HG03280 (cell line): ENCODE data around the gene SPTLC2.
"Not testable (repeated sequence)": the region's sequence is repeated elsewhere in the genome, so short reads cannot be mapped to it uniquely, and the experiment has no call there.

Source experiments
- ATAC-seq: cut with Tn5 transposase; IDR thresholded peaks from one replicate; pipeline ENCODE4 v1.9.1; 2021; ENCODE audit warnings: mild to moderate bottlenecking, moderate library complexity; ENCODE audit not compliant: unreplicated experiment

Gene SPTLC2, protein sequence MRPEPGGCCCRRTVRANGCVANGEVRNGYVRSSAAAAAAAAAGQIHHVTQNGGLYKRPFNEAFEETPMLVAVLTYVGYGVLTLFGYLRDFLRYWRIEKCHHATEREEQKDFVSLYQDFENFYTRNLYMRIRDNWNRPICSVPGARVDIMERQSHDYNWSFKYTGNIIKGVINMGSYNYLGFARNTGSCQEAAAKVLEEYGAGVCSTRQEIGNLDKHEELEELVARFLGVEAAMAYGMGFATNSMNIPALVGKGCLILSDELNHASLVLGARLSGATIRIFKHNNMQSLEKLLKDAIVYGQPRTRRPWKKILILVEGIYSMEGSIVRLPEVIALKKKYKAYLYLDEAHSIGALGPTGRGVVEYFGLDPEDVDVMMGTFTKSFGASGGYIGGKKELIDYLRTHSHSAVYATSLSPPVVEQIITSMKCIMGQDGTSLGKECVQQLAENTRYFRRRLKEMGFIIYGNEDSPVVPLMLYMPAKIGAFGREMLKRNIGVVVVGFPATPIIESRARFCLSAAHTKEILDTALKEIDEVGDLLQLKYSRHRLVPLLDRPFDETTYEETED

DNA sequence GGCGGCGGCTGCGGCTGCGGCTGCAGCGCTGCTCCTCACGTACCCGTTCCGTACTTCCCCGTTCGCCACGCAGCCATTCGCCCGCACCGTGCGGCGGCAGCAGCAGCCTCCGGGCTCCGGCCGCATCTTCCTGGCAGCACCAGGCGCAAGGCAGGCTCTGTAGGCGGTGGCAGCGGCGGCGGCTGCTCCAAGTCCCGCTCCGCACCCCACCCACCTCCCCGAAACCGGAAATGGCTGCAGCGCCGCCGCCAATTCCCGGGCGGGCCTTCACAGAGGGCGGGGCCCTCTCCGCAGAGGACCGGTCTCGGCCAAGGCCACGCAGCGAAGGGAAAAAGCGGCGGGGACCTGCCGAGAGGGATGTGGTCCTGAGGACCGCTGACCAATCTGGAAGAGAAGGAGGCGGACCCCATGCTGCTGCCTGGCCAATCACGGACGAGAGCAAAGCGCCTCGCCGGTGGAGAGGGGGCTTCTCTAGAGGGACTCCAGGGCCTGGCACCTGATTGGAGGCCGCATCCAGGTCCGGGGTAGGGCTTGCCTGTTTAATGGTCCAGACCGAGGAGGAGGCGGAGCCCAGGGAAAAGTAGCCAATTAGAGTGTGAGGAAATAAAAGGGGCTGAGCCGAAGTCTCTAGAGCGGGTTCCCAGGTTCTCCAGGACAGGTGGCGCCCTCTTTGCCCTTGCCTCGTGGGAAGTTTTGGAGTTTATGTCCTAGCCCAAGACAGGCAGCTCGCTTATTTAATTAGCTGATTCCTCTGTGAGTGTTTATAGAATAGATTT lies at the start of gene SPTLC2:
Gene SPTLC2 (minus strand): TSS at position 184 of the 776 bp plus-strand sequence. CDS start 58 bp downstream, at position 126.
- peak; percentile 95 for ATAC-seq

DNA sequence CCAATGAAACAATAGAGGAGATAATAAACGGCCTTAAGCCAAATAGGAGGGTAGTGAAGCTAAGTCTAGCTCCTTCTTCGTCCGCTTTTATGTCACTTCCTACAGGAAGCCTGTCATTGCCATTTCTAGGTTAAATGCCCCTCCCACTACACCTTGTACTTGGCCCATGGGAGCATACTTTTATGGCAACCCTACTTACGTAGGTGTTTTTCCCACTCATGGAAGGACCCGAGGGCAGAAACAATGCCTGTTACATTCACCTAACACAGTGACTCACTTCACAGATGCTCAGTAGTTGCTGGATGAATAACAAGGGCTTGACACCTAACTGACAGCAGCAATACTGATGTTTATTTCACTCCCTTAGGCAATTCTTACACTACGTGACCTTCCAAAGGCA lies 46.9 kb upstream of the SPTLC2 start:
- no peak for ATAC-seq

DNA sequence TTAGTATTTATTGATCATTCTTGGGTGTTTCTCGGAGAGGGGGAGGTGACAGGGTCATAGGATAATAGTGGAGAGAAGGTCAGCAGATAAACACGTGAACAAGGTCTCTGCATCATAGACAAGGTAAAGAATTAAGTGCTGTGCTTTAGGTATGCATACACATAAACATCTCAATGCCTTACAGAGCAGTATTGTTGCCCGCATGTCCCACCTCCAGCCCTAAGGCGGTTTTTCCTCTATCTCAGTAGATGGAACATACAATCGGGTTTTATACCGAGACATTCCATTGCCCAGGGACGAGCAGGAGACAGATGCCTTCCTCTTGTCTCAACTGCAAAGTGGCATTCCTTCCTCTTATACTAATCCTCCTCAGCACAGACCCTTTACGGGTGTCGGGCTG lies 45.1 kb upstream of the SPTLC2 start:
- ATAC-seq: not testable (repeated sequence)

DNA sequence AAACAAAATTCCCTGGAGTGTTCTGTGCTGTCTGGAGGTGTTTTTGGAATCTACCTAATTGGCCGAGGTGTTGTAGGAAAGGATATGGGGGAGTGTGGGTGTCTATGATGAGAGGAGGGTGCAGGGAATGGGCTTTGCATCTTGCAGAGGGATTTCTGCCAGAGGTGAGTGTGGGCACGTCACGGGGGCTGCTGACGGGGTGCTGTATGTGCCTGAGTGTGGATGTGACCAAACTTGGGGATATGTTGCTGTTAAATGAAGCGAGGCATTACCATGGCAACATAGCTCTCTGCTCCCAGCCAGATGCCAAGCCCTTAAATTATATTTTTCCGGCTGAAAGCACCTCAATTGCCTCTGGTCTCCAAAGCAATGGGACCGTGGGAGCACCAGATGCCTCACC lies 44.3 kb upstream of the SPTLC2 start:
- no peak for ATAC-seq

DNA sequence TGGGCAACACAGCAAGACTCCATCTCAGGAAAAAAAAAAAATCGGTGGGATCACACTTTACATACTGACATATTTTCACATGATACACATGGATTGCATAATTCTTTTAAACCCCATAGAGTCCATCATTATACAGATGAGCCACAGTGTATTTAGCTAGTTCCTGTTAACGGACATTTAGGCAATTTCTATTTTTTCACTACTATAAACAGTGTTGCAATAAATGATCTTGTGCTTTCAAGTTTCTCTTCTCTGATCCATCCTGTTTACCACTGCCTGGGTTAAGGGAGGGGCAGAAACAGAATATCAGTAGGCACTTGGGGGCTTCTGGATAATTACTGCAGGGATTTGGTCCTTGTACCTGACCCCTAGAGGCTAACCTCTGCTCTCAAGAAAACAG lies 43.4 kb upstream of the SPTLC2 start:
- ATAC-seq: no peak

DNA sequence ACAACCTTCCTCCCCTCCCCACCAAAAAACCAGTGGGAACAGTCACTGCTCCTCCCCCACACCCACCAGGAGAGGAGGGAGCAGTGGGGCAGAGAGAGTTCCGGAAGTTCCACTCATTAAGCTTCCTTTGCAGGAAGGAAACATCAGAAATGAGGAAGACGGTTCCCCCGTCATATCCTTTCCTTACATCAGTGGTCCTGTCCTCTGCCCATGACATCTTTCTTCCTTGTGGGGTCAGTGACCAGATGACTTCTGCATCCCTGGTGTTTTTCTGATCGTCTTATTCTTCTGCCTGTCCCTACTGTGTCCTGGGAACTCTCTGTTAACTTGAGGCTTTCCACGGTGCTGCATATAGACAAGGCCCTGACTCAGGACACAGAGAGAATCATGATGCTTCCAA lies 40.8 kb upstream of the SPTLC2 start:
- ATAC-seq: no peak

DNA sequence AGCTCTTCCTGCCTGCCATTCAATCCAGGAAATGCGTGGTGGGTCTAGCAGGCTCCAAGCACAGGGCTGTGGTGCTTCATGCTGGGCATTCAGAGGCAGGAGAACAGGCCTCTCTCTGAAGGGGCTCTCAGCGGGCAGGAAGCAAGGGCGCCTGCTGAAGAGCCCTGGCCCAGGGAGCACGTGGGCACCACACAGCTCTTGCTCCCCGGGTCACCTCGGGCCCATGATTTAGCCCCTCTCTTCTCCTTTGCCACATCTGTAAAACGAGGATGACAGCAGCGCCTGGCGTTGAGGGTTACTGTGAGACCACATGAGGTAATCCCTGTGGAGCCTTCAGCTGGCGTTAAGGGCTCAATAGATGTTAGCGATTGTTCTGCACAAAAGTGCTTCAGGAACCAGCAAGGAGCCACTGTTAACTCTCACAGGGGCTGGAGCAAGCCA lies 37.6 kb upstream of the SPTLC2 start:
- ATAC-seq: no peak

DNA sequence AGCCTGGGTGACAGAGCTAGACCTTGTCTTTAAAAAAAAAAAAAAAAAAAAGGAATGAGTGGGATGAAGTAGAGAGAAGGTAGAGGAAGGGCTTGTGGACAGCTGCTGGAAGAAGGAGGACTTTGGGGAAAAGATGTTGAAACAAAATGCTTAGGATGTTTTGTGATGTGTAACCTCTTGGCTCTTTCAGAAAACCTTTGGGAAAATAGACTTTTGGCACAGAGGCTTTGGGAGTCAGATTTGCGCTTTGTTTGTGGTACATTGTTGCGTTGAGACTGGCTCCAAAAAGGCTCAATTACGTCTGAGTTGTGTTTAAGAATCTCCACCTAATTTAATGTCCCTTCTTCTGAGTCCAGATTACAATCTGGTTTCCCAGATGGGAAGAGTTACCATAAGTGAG lies 32.9 kb upstream of the SPTLC2 start:
- ATAC-seq: no peak

DNA sequence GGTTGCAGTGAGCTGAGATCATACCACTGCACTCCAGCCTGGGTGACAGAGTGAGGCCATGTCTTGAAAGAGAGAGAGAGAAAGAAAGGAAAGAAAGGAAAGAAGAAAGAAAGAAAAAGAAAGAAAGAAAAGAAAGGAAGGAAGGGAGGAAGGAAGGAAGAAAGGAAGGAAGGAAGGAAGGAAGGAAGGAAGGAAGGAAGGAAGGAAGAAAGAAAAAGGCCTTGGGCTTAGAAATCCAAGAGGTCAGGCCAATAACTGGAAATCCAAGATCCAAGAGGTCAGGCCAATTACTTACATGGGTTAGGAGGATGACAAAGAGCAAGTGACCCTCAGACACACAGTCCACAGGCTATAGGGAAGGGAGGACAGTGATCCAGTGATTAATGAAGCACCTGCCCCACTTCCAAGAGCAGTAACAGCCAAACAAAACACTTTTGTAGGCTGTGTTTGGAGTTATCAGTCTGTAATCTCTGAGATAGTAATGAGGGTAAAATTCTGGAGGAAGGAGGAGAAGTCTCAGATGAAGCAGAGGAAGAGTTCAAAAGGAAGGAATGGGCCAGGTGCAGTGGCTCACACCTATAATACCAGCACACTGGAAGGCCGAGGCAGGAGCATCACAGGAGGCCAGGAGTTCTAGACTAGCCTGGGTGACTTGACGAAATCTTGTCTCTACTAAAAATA lies 32.2 kb upstream of the SPTLC2 start:
- ATAC-seq: no peak

DNA sequence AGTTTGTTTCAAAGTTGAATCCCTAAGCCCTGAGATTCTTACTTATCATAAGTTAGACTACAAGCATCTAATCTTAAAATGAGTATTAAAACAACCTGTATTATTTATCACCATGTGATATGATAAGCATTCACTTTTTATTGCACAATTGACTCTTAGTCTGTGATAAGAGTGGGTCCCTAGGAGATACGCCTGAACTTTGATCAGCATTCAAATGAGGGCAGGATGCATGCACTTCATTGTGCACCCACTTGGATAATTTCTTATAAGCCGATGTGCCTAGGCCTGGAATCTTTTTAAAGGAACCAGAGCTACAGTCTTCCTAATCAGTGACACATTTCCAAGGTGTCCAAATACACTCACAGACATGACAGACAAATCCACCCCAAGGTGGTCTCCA lies 31.4 kb upstream of the SPTLC2 start:
- ATAC-seq: no peak

DNA sequence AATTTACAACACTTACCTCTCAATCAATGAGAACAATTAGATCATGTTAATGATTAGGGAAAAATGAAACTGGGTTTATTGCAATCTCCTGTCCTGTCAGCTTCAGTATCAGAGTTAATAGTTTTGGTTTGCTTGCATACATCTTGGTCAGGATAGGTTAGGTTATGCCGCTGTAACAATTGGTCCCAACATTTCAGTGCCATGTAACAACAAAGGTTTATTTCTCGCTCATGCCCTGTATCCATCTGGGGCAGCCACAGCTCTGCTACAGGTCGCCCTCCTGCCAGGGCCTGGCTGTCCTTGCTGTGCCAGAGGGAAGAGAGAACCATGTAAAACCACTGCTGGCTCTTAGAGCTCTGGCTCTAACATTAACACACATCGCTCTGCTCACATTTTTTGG lies 30.5 kb upstream of the SPTLC2 start:
- ATAC-seq: no peak

DNA sequence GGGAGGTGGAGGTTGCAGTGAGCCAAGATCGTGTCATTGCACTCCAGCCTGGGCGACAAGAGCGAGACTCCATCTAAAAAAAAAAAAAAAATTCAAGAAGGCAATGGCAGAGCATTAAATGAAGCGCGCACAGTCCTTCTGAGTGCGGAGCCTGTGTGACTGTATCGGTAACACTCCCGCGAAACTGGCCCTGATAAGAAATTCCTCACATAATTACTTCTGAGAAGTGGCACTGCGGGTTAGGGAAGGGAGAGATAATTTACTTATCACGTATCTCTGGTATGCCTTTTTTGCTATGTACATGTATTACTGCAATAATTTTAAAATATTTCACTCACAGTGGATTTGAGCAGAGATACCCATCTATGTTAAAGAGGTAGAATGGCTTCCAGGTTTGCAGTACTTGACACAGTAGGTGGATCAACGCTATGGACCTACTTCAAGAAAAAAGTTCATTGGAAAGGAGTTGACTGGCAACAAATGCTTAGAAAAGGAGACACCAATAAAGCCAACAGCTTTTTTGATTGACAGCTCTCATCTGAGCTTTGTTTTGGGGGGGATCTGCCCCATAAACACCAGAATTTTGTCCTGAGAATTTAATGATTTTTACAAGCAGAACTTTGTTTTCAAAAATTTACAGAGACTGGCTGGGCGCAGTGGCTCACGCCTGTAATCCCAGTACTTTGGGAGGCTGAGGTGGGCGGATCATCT lies 29.2 kb upstream of the SPTLC2 start:
- ATAC-seq: no peak

DNA sequence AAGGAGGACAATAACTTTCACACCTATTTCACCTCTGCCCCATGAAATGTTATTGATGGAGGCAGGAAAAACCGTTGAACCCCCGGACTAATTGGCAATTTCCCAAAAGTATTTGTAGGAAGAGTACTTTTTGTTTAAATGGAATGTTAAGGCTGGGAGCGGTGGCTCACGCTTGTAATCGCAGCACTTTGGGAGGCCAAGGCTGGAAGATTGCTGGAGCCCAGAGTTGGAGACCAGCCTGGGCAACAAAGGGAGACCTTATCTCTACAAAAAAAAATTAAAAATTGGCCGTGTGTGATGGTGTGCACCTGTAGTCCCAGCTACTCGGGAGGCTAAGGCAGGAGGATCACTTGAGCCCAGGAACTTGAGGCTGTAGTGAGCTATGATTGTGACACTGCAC lies 26.0 kb upstream of the SPTLC2 start:
- no peak for ATAC-seq

DNA sequence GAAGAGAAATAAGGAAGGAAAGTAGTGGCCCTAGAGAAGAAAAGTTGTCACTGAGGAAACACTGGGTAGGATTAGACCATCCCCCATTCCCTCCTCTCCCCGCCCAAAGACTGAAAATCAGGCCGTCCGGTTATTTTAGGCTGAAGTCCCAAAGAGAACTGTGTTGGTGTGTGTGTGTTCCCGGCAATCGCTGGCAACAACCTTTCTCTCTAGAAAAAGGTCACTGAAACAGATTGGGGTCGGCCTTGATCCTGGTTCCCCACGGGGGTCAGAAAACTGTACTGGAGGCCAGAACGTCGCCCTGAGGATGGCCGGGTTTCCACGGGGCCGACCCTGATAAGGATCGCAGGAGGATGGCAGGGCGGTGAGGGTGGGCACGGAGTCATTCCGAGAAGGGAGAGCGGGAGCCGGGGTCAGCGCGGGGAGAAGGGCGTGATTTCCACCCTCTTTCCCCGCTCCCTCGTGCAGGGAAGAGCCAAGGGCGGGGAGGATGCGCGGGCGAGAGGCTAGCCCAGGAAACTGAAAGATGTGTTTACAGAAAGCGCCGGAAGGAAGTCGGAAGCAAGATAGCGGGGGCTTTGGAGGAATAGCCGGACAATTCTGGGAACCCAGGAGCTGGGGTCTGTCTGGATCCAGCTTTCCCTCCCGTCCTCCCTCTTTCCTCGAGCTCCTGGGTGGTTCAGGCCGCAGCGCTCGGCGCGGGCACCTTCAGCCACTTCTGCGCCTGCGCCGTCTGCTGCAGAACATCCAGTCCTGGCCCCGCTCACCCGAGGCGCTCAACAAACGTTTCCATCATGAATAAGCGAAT lies 25.3 kb upstream of the SPTLC2 start:
- peak; percentile 55 for ATAC-seq

DNA sequence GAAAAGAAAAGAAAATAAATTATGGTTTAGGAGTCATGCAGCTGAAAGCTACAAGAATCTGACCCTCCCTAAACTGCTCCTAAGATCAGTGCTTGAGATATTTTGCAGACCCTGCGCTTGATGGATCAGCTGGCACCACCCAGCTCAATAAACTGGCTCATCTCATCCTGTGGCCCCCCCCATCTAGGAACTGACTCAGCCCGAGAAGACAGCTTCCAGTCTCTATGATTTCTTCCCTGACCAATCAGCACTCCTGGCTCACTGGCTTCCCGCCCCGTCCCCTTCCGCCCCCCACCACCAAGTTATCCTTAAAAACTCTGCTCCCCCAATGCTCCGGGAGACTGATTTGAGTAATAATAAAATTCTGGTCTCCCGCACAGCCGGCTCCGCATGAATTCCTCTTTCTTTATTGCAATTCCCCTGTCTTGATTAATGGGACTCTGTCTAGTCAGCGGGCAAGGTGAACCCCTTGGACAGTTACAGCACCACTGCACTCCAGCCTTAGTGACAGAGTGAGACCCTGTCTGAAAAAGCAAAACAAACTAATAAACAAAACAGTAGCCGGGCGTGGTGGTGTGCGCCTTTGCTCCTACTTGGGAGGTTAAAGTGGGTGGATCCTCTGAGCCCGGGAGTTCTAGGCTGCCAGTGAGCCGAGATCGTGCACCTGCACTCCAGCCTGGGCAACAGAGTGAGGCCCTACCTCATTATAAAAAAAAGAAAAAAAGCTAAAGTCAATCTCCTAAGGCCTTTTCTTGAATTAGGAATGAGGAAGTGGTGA lies 24.5 kb upstream of the SPTLC2 start:
- peak; percentile 27 for ATAC-seq

DNA sequence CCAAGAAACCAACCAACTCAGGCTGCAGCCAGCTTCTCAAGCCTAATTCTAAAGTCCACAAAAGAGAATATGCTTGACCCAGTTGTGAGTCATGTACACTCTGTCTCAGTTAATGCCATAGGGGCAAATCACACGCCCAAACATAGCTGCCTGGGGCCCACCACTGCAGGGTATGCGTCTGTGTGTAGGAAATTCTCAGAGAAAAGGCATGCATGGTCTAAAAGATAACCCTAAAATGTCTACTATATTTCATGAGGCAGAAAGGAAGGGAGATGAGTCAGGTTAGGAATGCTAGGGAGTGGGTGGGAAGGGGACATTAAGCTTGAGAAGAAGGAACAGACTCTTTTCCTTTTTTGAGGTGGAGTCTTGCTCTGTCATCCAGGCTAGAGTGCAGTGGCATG lies 22.3 kb upstream of the SPTLC2 start:
- ATAC-seq: no peak

DNA sequence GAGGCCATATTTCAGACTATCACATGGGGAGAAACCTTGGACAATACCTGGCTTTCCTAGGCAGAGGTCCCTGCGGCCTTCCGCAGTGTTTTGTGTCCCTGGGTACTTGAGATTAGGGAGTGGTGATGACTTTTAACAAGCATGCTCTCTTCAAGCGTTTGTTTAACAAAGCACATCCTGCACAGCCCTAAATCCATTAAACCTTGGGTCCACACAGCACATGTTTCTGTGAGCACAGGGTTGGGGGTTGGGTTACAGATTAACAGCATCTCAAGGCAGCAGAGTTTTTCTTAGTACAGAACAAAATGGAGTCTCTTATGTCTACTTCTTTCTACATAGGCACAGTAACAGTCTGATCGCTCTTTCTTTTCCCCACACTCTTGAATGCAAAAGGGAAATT lies 19.4 kb upstream of the SPTLC2 start:
- ATAC-seq: not testable (repeated sequence)

DNA sequence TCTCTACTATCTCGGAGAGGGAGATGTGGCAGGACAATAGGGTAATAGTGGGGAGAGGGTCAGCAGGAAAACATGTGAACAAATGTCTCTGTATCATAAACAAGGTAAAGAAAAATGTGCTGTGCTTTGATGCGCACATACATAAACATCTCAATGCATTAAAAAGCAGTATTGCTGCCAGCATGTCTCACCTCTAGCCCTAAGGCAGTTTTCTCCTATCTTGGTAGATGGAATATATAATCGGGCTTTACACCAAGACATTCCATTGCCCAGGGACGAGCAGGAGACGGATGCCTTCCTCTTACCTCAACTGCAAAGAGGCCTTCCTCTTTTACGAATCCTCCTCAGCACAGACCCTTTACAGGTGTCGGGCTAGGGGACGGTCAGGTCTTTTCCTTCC lies 19.0 kb upstream of the SPTLC2 start:
- ATAC-seq: not testable (repeated sequence)

DNA sequence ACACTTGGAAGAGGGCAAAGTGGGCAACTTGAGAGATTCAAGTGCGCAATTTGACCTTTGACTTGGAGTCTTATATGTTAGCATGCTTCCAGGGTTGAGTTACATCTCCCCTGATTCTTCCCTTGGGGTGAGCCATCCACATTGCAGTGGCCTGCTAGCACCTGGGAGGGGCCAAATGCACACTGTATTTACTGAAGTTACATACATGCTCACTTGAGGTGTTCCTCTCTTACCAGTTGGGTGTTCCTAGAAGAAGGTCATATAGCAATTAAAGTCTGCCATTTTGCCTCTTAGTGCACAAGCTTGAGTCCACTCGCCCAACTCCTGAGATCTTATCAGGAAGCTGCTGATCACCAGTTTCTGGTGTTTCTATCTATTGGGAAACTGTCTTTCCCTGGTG lies 13.7 kb upstream of the SPTLC2 start:
- no peak for ATAC-seq
